Measurements from ENCODE around the gene OR1J4. TPM values are rescaled to one million over a fixed set of nuclear protein-coding genes. Genes with fewer than 3 reads are reported as not detected.
"Not testable (repeated sequence)": the region's sequence is repeated elsewhere in the genome, so short reads cannot be mapped to it uniquely, and the experiment has no call there.

OR1J4 gene
- total RNA-seq, 4 donors from 2014 or later = not detected

DNA sequence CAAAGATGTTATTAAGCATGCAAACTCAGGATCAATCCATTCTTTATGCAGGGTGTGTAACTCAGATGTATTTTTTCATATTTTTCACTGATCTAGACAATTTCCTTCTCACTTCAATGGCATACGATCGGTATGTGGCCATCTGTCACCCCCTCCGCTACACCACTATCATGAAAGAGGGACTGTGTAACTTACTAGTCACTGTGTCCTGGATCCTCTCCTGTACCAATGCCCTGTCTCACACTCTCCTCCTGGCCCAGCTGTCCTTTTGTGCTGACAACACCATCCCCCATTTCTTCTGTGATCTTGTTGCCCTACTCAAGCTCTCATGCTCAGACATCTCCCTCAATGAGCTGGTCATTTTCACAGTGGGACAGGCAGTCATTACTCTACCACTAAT is 435 bp downstream of the OR1J4 start:
- Histone ChIP-seq H3K36me3 (no peaks in the 10 kb centered on the region), H3K4me3 (no peak overlapping the region), H3K4me1 (no peaks in the 10 kb centered on the region), H3K27ac (no peak overlapping the region), H3K27me3 (no peaks in the 10 kb centered on the region), H3K9me3 (no peaks in the 10 kb centered on the region)
- intact Hi-C loops (cut with DNase I; ENCODE audit: low total_unique reads) (no loop called here), in situ Hi-C loops (cut with MboI; ENCODE audit: low sequenced_read_pairs in 4 of 4) (no loop called here)
- no peak for TF ChIP-seq POLR2A (IDR thresholded peaks at IDR 0.05)
- TF ChIP-seq, protein P1, sequence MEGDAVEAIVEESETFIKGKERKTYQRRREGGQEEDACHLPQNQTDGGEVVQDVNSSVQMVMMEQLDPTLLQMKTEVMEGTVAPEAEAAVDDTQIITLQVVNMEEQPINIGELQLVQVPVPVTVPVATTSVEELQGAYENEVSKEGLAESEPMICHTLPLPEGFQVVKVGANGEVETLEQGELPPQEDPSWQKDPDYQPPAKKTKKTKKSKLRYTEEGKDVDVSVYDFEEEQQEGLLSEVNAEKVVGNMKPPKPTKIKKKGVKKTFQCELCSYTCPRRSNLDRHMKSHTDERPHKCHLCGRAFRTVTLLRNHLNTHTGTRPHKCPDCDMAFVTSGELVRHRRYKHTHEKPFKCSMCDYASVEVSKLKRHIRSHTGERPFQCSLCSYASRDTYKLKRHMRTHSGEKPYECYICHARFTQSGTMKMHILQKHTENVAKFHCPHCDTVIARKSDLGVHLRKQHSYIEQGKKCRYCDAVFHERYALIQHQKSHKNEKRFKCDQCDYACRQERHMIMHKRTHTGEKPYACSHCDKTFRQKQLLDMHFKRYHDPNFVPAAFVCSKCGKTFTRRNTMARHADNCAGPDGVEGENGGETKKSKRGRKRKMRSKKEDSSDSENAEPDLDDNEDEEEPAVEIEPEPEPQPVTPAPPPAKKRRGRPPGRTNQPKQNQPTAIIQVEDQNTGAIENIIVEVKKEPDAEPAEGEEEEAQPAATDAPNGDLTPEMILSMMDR (IDR thresholded peaks at IDR 0.05 in 4 of 5, conservative IDR thresholded peaks at IDR 0.05 in 1 of 5) = no peak
- no peak for ATAC-seq
- no peak for DNase-seq

DNA sequence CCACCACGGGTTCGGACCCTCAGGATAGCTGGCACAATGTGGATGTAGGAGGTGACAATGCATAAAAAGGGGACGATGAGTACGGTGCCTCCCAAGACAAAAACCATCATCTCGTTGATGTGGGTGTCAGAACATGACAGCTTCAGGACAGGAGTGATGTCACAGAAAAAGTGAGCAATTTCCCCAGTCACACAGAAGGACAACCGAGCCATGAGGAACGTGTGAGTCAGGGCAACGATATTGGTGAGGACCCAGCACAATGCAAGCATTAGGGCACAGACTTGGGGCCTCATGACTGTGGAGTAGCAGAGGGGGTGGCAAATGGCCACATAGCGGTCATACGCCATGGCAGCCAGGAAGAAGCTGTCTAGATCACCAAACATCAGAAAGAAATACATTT is 7.7 kb downstream of the OR1J4 start:
- Histone ChIP-seq H3K4me1 (no peaks in the 10 kb centered on the region), H3K27me3 (no peaks in the 10 kb centered on the region), H3K27ac (no peak overlapping the region), H3K4me3 (no peak overlapping the region), H3K9me3 (no peaks in the 10 kb centered on the region), H3K36me3 (no peaks in the 10 kb centered on the region)
- ATAC-seq (no peak), DNase-seq (no peak)
- in situ Hi-C loops (cut with MboI; ENCODE audit: low sequenced_read_pairs in 4 of 4) (no loop called here), intact Hi-C loops (cut with DNase I; ENCODE audit: low total_unique reads) (no loop called here)
- TF ChIP-seq, protein P1 (IDR thresholded peaks at IDR 0.05 in 4 of 5, conservative IDR thresholded peaks at IDR 0.05 in 1 of 5) = no peak
- TF ChIP-seq POLR2A (IDR thresholded peaks at IDR 0.05) = no peak

DNA sequence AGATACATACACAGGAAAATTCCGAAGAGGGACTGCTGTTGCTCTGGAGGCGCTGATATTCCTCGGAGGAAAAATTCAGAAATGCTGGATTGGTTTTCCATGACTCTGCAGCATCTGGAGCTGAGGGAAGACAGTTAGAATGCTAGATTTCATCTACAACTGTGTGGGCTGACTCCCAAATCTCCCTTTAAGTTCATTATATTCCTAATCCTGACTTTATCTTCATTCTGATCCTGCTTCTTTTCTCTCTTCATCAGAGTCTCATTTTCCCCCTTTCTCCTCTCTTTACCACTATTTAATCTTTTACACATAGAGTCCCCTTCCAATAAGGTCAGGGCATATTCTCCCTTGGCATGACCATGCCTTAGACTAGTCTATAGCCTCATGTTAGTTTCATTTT is 8.3 kb downstream of the OR1J4 start, which contains the start of gene OR1N1:
Gene OR1N1 (minus strand): TSS at position 101 of the 400 bp plus-strand sequence. CDS start 0 bp downstream, at position 101.
- TF ChIP-seq, protein P1 (IDR thresholded peaks at IDR 0.05 in 4 of 5, conservative IDR thresholded peaks at IDR 0.05 in 1 of 5) = no peak
- no peak for TF ChIP-seq POLR2A (IDR thresholded peaks at IDR 0.05)
- in situ Hi-C loops (cut with MboI; ENCODE audit: low sequenced_read_pairs in 4 of 4) (no loop called here), intact Hi-C loops (cut with DNase I; ENCODE audit: low total_unique reads) (no loop called here)

DNA sequence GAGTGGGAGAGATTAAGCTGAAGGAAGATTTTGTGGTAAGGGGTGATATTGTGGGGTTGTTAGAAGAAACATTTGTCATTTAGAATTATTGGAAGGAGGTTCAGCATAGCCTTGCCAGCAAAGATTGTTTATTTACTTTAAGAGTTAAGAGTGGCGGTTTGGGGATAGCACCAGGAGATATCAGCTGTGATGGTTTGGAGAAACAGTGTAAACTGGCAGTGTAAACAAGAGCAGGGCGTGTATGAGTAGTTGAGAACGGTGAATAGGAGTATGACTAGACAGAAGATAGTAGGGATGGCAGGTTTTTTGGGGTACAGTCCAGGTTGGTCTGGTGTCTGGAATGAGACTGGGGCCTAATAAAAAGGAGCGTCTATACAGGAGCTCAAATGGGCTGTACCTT is 12.2 kb downstream of the OR1J4 start:
- DNase-seq; intact Hi-C loops (cut with DNase I; ENCODE audit: low total_unique reads); H3K27ac ChIP-seq; H3K9me3 ChIP-seq; H3K4me3 ChIP-seq; H3K36me3 ChIP-seq; in situ Hi-C loops (cut with MboI; ENCODE audit: low sequenced_read_pairs in 4 of 4); ATAC-seq; H3K27me3 ChIP-seq; H3K4me1 ChIP-seq: not testable (repeated sequence)

More for the DNA sequence above, 8.3 kb downstream of the OR1J4 start, which contains the start of gene OR1N1:
- no peaks in the 10 kb centered on the region for H3K4me1 ChIP-seq
- H3K27ac ChIP-seq = no peak within 1 kb of the TSS
- H3K27me3 ChIP-seq = no peaks in the 10 kb centered on the region
- H3K4me3 ChIP-seq = no peak within 1 kb of the TSS
- no peaks in the 10 kb centered on the region for H3K9me3 ChIP-seq
- no peaks in the 10 kb centered on the region for H3K36me3 ChIP-seq
- DNase-seq (no peak), ATAC-seq (no peak)

DNA sequence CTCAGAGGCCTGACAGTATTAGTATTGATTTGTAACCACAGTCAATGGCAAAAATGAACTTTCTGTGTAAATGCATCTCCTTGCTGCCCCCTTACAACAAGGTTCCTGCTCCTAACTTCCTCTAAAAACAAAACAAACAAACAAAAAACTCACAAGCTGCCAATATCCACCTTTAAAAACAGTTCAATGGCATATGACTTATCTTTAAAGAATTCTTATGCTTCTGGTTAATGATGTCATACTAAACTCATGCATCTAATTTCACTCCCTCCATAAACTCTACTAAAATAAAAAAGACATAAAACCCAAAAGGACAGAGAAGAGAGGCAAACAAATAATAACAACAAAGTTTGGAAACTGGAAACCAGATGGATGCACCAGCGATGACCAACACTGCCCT is 17.2 kb downstream of the OR1J4 start:
- intact Hi-C loops (cut with DNase I; ENCODE audit: low total_unique reads) = no loop called here

DNA sequence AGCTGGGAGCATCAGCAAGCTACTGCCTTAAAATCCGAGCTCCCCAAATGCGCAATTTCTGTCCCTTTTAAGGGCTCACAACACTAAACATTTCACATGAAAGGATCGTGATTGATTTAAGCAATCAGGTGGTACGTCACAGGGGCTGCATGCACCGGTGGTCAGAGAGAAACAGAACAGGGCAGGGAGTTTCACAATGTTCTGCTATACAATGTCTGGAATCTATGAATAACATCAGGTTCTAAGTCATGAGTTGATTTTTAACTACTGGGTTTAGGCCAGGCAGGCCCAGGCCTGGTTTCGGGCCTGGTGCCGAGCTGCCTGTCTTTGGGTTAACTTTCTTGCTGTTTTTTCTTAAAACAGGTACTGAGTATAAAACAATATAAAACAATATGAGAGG is 18.1 kb downstream of the OR1J4 start:
- H3K27ac ChIP-seq; H3K27me3 ChIP-seq; DNase-seq; ATAC-seq; in situ Hi-C loops (cut with MboI; ENCODE audit: low sequenced_read_pairs in 4 of 4); H3K4me3 ChIP-seq; H3K9me3 ChIP-seq; H3K4me1 ChIP-seq; H3K36me3 ChIP-seq; intact Hi-C loops (cut with DNase I; ENCODE audit: low total_unique reads): not testable (repeated sequence)

More for the DNA sequence above, 17.2 kb downstream of the OR1J4 start:
- Histone ChIP-seq H3K36me3 (no peaks in the 10 kb centered on the region), H3K9me3 (no peaks in the 10 kb centered on the region), H3K4me3 (no peak overlapping the region), H3K4me1 (no peaks in the 10 kb centered on the region), H3K27me3 (no peaks in the 10 kb centered on the region), H3K27ac (no peak overlapping the region)
- in situ Hi-C loops (cut with MboI; ENCODE audit: low sequenced_read_pairs in 4 of 4) = no loop called here
- no peak for DNase-seq
- TF ChIP-seq, protein P1 (IDR thresholded peaks at IDR 0.05 in 4 of 5, conservative IDR thresholded peaks at IDR 0.05 in 1 of 5) = no peak
- TF ChIP-seq POLR2A (IDR thresholded peaks at IDR 0.05) = no peak
- no peak for ATAC-seq

Measured in gastrocnemius medialis (tissue), 4 donors.